Stimulated activated CD4-positive, alpha-beta T cell treated with anti-CD3 and anti-CD28 coated beads, Interleukin-2, amount 100 ng/mL, for 48 hours (primary cell): Measurements from ENCODE around the gene CD96.
"Not testable (repeated sequence)": the region's sequence is repeated elsewhere in the genome, so short reads cannot be mapped to it uniquely, and the experiment has no call there.

Source experiments
- DNase-seq, 2 donors: peaks; one replicate each; pipeline ENCODE4 v3.0.0-alpha.2; 2020

Gene CD96

DNA sequence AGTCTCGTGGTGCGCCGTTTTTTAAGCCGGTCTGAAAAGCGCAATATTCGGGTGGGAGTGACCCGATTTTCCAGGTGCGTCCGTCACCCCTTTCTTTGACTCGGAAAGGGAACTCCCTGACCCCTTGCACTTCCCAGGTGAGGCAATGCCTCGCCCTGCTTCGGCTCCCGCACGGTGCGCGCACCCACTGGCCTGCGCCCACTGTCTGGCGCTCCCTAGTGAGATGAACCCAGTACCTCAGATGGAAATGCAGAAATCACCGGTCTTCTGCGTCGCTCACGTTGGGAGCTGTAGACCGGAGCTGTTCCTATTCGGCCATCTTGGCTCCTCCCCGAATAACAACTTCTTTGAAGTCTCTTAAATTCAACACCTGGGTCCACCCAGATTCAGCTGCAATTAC, 19.9 kb downstream of the CD96 start:
- not testable (repeated sequence) for DNase-seq

DNA sequence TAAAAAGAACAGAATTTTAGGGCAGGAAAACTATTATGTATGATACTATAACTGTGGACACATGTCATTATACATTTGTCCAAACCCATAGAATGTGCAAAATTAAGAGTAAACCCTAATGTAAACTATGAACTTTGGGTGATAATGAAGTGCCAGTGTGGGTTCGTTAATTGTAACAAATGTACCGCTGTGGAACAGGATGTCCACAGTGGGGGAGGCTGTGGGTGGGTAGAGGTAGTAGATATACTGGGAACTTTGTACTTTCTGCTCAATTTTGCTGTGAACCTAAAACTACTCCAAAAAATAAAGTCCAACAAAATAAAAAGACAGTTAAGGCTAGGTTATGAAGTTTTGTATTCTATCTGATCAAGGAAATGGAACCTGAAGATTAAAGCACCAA, 24.8 kb downstream of the CD96 start:
- DNase-seq = no peak

DNA sequence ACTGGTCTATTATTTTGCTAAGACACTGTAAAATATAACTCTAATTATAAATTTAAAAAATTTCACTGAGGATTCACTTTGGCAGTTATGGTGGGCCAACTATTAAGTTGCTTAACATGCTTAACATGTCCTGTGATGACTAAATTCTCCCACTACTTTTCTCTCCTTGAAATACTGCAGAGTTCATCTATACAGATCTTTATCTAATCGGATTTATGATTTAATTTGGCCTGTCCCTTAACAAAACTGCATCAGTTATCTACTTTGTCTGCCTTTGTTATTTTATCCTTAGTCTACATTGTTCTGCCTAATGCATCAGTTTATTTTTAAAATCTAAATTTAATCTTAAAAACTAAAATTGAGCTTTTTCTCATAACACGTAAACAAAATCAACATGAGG, 26.4 kb downstream of the CD96 start:
- no peak for DNase-seq

DNA sequence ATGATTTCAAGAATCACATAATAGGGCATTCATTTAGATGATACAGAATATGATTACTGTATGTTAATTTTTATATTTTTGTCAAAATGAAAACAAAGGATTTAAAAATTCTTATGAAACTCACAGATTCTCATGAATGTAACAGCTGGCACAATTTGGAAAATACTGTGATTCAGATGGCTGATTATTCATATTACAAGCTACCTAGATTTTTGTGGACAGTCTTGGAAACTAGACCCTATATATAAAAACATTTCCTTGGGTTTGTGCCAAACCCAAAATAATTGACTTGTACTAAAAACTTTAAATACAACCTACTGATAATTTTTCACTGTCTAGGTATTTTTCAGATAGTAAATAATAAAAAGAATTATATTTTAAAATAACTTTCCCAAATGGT, 26.9 kb downstream of the CD96 start:
- DNase-seq = no peak

DNA sequence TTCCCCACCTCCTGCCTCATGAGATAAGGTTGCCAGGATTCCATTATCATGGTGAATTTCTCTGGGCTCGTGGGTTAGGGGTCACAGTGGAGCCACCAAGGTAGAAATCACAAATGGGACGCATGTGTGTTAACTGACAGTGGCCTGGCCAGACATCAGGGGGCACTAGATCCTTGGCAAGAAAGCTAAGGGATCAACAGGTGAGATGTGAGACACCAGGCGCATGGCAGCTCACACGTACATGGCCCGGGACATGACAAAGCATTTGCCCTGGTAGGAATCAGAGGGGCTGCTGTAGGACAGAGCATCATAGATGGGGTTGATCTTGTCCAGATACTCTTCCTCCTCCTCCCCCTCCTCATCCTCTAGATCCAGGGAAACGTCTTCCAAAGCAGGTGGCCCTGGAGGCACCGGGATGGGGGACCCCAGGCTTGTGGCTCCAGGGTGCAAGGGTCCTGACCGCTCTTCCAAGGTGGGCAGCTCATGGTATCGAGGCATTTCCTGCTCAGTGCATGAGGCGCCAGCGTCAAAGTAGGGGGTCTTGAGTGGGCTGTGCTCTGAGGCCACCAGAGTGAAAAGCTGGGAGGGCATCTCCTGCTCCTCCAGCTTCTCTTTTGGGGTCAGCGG, 28.5 kb downstream of the CD96 start:
- no peak for DNase-seq

DNA sequence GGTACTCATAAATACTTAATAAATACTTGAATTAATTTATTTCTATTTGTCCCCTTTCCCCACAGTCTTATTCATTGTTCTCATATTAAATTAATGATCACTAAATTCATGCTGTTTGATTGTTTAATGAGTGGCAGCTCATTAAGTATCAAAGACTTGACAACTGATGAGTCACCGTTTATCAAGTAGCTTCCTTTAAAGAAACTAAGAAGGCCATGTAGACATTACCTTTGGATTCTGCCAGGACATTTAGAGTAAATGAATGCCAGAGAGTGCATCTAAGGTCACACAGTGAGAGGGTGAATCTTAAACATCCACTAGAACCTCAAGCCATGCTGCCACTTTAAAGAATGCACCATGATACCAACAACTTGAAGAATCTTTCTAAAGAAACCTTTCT, 29.3 kb downstream of the CD96 start:
- no peak for DNase-seq

DNA sequence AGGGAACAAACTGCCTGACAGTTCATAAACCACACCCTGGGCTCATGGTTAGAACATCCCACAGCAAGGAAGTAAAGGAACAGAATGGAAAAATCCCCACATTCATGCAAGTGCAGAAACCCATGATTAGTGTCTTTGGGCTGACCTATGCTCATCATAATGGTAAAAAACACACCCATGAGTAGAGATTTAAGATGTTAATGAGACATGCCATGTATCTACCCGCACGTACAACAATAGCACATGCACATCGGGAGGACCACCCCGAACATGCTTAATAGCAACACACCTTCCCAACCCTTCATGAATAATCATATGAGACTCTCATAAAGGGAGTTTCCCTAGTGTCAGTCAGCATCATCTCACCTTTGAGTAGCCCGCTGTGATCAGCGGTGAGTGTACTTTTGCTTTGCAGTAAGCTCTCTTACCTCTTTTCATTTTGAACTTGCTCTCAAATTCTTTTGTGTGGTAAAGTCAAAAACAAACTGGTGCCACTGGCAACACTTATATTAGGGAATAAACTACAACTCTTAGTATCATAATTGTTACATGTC, 30.0 kb downstream of the CD96 start:
- DNase-seq = no peak

DNA sequence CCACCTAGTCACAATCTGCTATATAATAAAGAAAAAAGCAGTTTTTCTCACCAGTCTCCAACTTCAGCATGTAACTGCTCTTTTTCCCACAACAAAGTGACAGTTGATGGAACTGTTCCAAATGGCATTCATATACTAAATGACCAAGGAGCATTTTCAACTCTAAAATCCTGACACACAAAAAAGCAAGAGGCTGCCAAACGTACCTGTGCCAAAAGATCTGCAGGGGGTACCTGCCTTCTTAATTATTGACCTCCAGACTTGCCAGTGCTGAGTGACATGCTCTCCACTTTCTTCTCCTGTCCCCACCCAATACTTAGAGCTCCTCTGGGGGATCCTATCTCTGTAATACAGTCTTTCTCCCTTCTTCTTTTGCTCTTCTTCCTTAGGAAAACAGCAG, 35.1 kb downstream of the CD96 start:
- no peak for DNase-seq

DNA sequence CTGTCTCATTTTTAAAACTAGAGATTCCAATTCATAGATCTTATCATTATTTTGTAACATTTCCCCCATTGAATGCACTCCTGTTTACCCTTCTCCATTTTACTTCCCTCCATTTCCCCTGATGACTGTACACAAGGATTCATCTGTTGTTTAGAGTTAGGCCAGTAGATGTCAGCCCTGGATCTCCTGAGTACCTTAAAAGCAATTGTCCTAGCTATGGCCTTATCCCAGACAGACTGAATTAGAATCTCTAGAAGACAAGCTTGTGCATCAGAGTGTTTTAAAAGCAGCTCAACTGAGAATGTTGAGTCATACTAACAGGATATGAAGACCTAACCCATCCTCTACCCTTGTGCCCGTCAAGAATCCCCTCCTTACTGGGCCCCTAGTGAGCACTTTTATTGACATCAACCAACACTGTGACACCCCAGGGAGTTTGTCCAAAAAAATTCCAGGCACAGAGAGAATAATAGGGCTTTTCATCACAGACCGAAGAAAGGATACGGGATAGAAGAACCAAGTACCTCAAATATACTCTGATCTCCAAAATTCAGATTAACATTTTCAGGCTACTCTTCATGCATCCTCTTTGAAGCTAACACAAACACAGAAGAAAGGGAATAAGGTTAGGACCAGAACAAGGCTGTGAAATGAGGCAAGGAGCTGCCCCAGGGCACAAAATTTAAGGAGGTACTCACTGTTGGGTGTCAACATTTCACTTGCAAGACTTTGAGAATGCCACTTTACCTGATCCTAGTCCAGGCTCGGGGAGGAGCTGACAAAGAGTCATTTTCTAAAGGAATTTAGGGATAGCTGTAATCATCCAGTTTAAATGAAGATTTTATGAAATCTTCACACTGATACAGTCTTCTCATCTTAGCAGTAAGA, 36.0 kb downstream of the CD96 start:
- DNase-seq = no peak

DNA sequence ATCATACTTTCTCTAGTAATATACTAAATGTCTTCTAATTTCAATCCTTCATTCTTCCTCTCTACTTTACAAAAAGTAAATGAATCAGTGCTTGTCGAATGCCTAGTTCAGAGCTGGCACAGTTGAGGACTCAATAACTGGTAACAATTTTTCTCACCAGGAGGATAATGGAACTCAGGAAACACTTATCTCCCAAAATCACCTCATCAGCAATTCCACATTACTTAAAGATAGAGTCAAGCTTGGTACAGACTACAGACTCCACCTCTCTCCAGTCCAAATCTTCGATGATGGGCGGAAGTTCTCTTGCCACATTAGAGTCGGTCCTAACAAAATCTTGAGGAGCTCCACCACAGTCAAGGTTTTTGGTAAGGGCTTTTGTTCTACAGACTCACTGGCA, 36.9 kb downstream of the CD96 start:
- DNase-seq = no peak

DNA sequence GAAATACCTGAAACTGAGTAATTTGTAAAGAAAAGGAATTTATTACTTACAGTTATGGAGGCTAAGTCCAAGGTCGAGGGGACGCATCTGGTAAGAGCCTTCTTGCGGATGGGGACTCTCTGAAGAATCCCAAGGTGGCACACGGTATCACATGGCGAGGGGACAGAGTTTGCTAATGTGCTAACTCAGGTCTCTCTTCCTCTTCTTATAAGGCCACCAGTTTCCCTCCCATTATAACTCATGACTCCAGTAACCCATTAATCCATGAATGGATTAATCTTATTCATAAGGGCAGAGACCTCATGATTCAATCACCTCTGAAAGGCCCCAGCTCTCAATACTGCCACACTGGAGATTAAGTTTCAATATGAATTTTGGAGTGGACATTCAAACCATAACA, 37.5 kb downstream of the CD96 start:
- DNase-seq = no peak

DNA sequence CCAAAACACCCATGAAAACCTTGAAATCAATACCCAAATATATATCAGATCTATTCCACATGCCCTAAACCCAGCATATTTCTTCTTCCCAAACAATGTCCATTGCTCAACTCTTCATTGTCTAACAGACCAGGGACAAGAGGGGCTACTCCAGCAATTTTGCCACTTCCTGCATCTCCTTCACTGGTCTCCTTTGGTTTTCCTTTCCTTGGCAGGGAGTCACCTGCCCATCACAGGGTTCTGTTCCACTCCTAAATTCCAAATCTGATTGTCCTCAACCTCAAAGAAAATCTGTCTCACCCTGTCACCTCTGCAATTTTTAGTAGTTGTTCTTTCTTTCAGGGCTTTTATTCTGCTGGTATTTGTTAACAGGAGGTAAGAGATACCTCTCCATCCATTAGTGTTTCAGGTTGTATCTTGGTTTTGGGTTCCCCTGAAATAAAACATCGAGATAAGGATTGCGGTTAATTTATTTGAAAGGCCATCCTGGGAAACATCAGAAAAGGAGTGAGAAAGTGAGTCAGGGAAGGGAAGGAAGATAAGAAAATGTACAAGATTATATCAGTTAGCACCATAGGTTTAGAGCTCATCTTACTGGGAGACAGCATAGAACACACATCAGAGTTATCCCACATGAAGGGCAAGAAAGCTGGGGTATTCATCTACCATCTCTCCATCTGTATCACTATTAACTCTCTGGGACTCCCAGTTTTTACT, 39.6 kb downstream of the CD96 start:
- DNase-seq = no peak

DNA sequence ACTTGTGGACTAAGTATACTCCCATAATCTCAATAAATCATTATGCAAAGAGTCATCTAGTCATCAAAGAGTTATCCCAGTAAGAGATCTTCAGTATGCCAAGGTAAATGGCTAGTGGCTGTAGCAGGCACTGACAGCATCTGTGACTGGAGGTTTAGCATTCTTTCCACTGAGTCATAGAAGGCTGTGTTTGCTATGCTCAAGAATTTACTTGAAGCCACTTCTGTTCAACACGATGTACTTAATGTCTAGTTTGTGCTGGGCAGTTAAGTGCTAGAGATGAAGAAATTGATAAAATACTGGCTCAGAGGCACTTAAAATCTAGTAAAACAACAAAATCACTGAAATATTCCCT, 40.1 kb downstream of the CD96 start:
- no peak for DNase-seq

DNA sequence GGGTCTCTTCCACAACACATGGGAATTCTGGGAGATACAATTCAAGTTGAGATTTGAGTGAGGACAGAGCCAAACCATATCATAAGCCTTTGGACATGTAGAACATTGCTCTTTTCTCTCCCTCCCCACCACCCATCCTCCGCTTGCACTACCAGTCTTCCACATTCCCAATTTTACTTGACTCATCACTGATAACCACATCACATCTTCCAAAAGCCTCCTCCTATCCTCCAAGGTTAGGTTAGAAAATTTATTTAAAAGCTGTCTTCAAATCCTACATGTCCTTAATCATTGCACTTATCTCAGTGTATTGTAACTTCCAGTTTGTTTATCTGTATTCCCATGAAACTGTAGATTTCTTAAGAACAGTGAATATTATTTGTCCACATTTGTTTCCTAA, 42.7 kb downstream of the CD96 start:
- no peak for DNase-seq

DNA sequence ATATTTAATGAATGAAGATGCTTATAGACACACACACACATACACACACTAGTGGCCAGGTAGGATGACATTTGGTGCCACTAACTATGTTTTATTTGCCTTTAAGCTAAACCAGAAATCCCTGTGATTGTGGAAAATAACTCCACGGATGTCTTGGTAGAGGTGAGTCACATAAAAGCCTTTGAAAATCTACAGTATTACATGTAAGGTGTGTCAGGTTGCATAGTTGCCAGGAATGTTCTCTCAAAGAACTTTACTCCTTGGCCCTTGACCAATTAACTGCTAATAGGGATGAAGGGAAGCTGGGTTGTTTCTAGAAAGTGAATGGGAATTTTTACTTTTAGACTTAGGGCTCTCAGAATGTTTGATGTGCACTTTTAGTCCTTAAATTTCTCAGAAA, 43.2 kb downstream of the CD96 start:
- DNase-seq = no peak

DNA sequence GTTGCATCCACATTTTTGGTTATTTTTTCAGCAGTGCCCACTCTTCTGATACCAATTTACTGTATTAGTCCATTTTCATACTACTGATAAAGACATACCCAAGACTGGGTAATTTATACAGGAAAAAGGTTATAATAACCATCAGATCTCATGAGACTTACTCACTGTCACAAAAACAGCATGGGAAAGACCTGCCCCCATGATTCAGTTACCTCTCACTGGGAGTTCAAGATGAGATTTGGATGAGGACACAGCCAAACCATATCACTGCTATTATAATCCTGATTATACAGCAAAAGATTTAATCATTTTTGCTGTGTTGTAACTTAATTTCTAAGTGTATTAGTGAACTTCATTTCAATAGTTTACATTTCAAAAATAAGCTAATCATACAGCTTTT, 46.5 kb downstream of the CD96 start:
- DNase-seq = no peak

DNA sequence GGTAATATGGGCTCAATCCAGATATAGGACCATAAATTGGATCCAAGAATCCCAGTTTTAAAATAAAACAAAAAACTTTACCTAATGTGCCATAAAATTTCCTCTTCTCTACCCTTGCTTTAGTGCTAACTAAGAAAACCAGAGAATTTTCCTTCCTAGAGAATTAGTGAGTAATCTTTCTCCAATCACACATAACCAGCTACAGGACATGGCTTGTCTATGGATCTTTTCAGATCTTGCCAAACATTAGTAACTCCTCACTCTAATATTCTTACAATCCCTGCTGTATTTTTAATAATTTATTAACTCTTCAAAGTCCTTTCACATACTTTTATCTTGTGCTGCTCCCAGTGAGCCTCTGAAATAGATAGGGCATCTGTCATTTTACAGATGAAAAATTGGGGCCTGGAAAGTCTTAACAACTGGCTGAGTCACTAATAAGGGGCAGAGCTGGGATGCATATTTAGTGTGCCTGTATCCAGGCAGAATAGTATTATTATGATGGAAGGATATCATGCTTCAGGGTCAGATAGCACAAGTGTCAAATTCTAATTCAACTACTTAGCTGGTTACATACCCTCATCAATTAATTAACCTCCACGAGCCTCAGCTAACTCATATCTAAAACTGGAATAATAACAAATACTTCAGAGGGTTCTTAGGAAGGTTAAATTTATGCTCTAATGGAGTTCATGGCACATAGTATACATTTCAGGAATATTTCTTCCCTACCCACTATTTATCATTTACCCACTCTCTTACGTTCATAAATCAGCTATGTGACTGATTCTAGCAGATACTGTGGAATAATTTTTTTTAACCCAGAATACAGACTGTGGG, 47.5 kb downstream of the CD96 start:
- DNase-seq = no peak

DNA sequence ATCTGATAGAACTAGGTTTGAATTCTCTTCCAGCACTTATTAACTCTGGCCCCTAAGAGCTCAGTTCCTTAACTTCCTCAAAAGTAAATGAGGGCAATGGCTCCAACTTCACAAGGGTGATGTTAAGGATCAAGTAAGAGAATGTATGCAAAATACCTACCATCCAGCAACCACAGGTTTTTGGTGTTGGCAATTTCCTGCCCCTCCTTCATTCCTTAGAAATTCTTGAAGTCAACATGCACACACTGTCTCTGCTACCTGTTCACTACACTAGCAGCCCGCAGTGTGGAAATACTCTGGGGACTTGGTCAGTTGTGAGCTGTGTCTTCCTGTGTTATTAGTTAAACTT, 48.1 kb downstream of the CD96 start:
- no peak for DNase-seq

DNA sequence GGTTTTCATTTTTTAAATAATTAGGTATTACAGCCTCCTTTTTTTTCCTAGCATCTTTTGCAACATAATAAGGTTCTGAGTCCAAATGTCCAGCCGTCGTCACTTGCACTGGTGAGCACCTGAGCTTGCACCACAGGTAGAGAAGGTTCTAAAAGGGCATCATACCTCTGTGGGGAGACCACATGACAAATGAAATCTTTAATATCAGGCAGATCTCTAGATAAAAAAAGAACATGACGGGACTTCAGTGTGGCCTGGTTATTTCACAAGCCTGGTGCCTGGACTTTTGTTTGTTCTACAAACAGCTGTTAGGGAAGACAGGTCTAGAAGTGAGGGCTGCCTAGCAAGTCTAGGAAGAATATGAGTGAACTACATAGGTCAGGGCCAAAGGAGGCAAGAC, 49.6 kb downstream of the CD96 start:
- no peak for DNase-seq

DNA sequence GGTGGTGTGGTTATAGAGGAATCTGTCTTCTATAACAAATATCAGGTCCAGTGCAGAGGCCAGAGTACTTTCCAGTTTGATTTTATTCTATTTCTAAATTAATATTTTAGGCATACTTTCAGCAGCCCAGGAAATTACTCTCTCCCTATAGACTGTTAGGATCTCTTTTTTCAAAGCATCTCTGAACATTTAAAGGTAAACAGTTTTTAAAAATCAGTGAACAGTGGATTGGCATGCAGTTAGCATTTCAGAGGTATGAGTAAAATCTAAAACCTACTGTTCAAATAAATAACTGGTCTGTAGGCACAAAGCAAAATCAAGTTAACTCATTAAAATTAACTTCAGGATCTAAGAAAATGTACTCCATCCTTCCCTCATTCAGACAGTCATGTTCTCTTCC, 50.1 kb downstream of the CD96 start:
- no peak for DNase-seq

DNA sequence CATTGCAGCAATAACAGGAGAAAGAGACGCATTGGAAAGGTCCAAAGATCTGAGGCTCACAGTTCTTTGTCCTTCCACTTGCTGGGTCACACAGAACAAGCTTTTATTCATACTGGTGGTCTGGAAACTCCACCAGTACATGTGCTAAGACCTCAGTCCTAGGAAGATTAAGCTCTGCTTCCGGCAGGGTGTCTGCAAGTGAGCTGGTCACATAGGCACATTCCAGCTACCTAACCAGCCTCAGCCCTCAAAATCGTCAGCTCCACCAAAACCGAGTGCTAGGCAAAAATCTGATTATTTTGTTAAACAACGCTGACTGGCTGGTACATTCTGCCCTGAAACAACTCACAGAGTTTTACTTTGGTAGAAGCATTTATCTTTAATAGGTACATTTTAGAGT, 50.9 kb downstream of the CD96 start:
- no peak for DNase-seq

DNA sequence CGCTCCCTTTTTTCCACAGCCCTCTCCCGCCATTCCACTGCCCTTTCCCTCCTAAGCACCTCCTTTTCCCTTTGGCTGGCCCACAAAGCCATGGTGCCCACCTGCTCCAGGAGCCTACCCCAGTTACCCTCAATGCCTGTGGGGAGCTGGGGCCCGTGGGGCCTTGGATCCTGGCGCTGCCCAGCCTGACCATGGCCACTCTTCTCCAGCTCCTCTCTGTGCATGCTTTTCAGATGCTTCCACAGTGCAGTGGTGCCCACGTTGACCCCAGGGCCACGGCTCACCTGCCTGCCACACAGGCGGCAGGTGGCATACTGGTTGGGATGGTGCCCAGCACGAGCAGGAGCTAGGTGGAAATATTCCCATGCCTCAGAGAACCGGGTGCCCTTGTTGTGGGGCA, 51.7 kb downstream of the CD96 start:
- no peak for DNase-seq

DNA sequence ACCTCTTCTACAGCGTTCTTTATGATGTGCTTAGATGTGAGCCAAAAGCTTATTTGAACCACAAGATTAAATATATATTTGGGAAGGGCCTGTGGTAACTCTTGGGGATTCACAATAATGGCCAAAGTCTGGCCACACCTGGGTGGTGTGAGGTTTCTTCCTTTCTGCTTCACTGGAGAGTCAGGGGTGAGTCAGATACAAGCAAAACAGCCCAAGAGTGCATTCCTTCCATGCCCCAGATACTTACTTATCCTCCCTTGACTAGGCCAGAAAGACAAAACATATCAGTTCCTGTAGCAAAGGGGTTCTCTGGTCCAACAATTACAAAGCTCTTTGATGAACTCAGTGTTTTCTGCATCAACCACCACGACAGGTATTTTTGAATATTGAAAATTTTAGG, 52.2 kb downstream of the CD96 start:
- no peak for DNase-seq
